ENCODE results near the gene NDUFC1. TPM values are rescaled to one million over a fixed set of nuclear protein-coding genes. Genes with fewer than 3 reads are reported as not detected.

Gene NDUFC1
- total and polyA plus RNA-seq, 9 of the 15 experiments (the other 6 are each of a cell fraction or from before 2014, with no cell fraction given), result 58.9 to 378 (median 120) TPM

DNA sequence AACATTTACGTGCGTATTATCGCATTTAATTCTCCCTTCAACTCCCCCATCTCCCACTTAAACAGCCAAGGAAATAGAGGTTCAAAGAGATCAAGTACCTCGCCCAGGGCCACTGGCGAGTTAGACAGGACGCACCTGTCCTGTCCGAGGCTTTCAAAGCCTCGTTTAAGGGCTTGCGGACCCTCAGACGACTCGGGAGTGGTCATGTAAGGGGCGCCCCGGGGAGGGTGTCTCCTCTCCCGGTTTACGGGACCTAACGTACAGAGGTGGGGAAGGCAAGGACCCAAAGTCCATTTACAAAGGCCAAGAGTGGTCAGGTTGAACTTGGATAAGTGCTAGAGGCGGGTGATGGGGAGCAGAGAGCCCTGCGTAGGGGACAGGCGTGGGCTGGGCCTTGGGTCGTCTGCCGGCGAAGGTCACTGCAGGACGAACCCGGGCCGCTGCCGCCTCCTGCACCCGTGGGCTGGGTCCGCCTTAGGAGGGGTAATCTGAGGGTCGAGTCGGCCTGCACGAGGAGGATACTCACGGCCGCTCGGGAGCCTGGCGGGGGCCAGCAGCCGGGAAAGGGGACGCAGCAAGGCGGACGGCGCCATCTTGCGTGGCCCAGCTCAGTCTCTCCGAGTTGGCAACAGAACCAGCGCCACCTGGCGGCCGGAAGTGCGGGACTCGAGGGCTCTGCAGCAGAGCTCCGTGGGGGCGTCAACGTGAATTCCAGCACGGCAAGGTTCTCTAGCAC is 6.9 kb downstream of the NDUFC1 start (continued):
- no peak for TF ChIP-seq ZSCAN29 (IDR thresholded peaks at IDR 0.05)
- no peak for TF ChIP-seq ZFP30 (CRISPR knock-in tag; IDR thresholded peaks at IDR 0.05; ENCODE audit: borderline replicate concordance)
- TF ChIP-seq, protein P1, sequence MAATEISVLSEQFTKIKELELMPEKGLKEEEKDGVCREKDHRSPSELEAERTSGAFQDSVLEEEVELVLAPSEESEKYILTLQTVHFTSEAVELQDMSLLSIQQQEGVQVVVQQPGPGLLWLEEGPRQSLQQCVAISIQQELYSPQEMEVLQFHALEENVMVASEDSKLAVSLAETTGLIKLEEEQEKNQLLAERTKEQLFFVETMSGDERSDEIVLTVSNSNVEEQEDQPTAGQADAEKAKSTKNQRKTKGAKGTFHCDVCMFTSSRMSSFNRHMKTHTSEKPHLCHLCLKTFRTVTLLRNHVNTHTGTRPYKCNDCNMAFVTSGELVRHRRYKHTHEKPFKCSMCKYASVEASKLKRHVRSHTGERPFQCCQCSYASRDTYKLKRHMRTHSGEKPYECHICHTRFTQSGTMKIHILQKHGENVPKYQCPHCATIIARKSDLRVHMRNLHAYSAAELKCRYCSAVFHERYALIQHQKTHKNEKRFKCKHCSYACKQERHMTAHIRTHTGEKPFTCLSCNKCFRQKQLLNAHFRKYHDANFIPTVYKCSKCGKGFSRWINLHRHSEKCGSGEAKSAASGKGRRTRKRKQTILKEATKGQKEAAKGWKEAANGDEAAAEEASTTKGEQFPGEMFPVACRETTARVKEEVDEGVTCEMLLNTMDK (IDR thresholded peaks at IDR 0.05; ENCODE audit: borderline replicate concordance, insufficient read depth, low read depth, low read length, poor library complexity, severe bottlenecking), result peak; percentile 98
- TF ChIP-seq NCOA4 (IDR thresholded peaks at IDR 0.05; ENCODE audit: partially characterized antibody), result no peak
- TF ChIP-seq SLC30A9 (CRISPR knock-in tag; IDR thresholded peaks at IDR 0.05), result no peak
- no peak for TF ChIP-seq ZFPM2 (CRISPR knock-in tag; IDR thresholded peaks at IDR 0.05)
- no peak for TF ChIP-seq ZNF436 (CRISPR knock-in tag; IDR thresholded peaks at IDR 0.05)
- TF ChIP-seq ZNF583 (CRISPR knock-in tag; IDR thresholded peaks at IDR 0.05), result peak; percentile 71; the same call in 1 of the 2 replicates
- TF ChIP-seq ZNF184 (CRISPR knock-in tag; IDR thresholded peaks at IDR 0.05), result no peak
- no peak for TF ChIP-seq ZNF699 (CRISPR knock-in tag; IDR thresholded peaks at IDR 0.05; ENCODE audit: insufficient replicate concordance)
- TF ChIP-seq PCBP2 (IDR thresholded peaks at IDR 0.05; ENCODE audit: low read depth, low read length, poor library complexity, severe bottlenecking), result no peak
- TF ChIP-seq, protein P2, sequence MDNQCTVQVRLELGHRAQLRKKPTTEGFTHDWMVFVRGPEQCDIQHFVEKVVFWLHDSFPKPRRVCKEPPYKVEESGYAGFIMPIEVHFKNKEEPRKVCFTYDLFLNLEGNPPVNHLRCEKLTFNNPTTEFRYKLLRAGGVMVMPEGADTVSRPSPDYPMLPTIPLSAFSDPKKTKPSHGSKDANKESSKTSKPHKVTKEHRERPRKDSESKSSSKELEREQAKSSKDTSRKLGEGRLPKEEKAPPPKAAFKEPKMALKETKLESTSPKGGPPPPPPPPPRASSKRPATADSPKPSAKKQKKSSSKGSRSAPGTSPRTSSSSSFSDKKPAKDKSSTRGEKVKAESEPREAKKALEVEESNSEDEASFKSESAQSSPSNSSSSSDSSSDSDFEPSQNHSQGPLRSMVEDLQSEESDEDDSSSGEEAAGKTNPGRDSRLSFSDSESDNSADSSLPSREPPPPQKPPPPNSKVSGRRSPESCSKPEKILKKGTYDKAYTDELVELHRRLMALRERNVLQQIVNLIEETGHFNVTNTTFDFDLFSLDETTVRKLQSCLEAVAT (IDR thresholded peaks at IDR 0.05), result 0 out of 4 replicates have a peak, but pooled peaks of 1 of the 2 experiments have one; percentile 47
- TF ChIP-seq GABPB2 (CRISPR knock-in tag; conservative IDR thresholded peaks at IDR 0.05), result no peak
- TF ChIP-seq SREBF2 (CRISPR knock-in tag; IDR thresholded peaks at IDR 0.05), result no peak
- peak; percentile 94 for TF ChIP-seq RB1 (IDR thresholded peaks at IDR 0.05; ENCODE audit: low read depth)
- no peak for TF ChIP-seq KDM1A (IDR thresholded peaks at IDR 0.05)
- peak; percentile 66 for TF ChIP-seq HCFC1 (IDR thresholded peaks at IDR 0.05; ENCODE audit: low read depth, low read length)
- TF ChIP-seq, protein P3, sequence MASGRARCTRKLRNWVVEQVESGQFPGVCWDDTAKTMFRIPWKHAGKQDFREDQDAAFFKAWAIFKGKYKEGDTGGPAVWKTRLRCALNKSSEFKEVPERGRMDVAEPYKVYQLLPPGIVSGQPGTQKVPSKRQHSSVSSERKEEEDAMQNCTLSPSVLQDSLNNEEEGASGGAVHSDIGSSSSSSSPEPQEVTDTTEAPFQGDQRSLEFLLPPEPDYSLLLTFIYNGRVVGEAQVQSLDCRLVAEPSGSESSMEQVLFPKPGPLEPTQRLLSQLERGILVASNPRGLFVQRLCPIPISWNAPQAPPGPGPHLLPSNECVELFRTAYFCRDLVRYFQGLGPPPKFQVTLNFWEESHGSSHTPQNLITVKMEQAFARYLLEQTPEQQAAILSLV (tag; IDR thresholded peaks at IDR 0.05), result no peak
- no peak for TF ChIP-seq ARHGAP35 (IDR thresholded peaks at IDR 0.05; ENCODE audit: partially characterized antibody)
- no peak for TF ChIP-seq EWSR1 (IDR thresholded peaks at IDR 0.05; ENCODE audit: borderline replicate concordance, low read depth, partially characterized antibody)
- peak; percentile 48; the same call in 1 of the 2 replicates for TF ChIP-seq RNF2 (IDR thresholded peaks at IDR 0.05)
- TF ChIP-seq ELF4 (CRISPR knock-in tag; IDR thresholded peaks at IDR 0.05), result no peak
- TF ChIP-seq RBM34 (IDR thresholded peaks at IDR 0.05; ENCODE audit: borderline replicate concordance, insufficient read depth, low read length), result no peak
- TF ChIP-seq FOSL1 (tag; conservative IDR thresholded peaks at IDR 0.05), result no peak
- no peak for TF ChIP-seq ATF1 (CRISPR knock-in tag; IDR thresholded peaks at IDR 0.05)
- peak; percentile 73 for TF ChIP-seq ATF1 (tag; IDR thresholded peaks at IDR 0.05)
- no peak for TF ChIP-seq COPS2 (conservative IDR thresholded peaks at IDR 0.05)
- no peak for TF ChIP-seq ZNF408 (CRISPR knock-in tag; IDR thresholded peaks at IDR 0.05; ENCODE audit: low read depth)

Measured in K562 (cell line).